SH-SY5Y (cell line): Measurements from ENCODE around the gene CIDEC.

Experiments
- GATA2 ChIP-seq: IDR thresholded peaks from 2 replicates; pipeline ENCODE4 v1.6.1; 2011; ENCODE audit warnings: mild to moderate bottlenecking, low read depth, low read length
- GATA3 ChIP-seq: IDR thresholded peaks from 2 replicates; pipeline ENCODE4 v1.6.1; 2011; ENCODE audit warnings: low read depth, mild to moderate bottlenecking, low read length, moderate library complexity

GRCh38 chr3:9878700-9879099 lies 1.4 kb downstream of the CIDEC start:
- no peak for TF ChIP-seq GATA3
- no peak for TF ChIP-seq GATA2
